A549 (cell line): Measurements from ENCODE around the gene TMPO. TPM values are rescaled to one million over a fixed set of nuclear protein-coding genes. Genes with fewer than 3 reads are reported as not detected.
A peak's percentile ranks its signal among the peaks of the same experiment; 100 is the strongest.

Source experiments
- ATAC-seq, 2 experiments: fragments of 200-7000 bp in 1 of 2; fragments of >200 bp in 1 of 2; cut with Nextera tagmentation in 1 of 2; cut with Tn5 transposase in 1 of 2; 3 replicates each; pipeline versions ENCODE4 v1.8.0 to v1.9.1; 2018 to 2020; ENCODE audit warnings: mild to moderate bottlenecking in 1 of 2, moderate library complexity in 1 of 2
- CTCF ChIA-PET: fragments of 300-600 bp; sonication (Branson Sonifier 250); formaldehyde crosslinking; extraction: SDS; loops from one replicate; lab custom pipeline; 2021; ENCODE audit warnings: antibody characterized with exemption, inconsistent platforms; lab: Yijun Ruan, JAX
- POLR2A ChIA-PET: fragments of 350-600 bp; formaldehyde crosslinking; extraction: SDS; loops from one replicate; lab custom pipeline; 2021; ENCODE audit warnings: antibody characterized with exemption, inconsistent platforms; lab: Yijun Ruan, JAX
- DNase-seq, 2 experiments: peaks; one replicate each; pipeline versions ENCODE4 v3.0.0 to v3.0.0-alpha.2; 2011 to 2016; ENCODE audit warnings: low read depth in 1 of 2, low spot score in 1 of 2
- FAIRE-seq: peaks from 2 replicates; lab custom pipeline; 2011; peaks lifted over from hg19 to GRCh38; lab: Jason Lieb, UNC
- H3K27ac ChIP-seq, 2 experiments: fragments of >200 bp; sonication (Bioruptor Twin); formaldehyde crosslinking; 3 replicates each; pipeline ENCODE4 v1.5.1; 2016 to 2017
- H3K4me1 ChIP-seq: fragments of >200 bp; sonication (Bioruptor Twin); formaldehyde crosslinking; 3 replicates; pipeline ENCODE4 v1.6.1; 2016
- H3K4me2 ChIP-seq: fragments of >200 bp; sonication (Bioruptor Twin); formaldehyde crosslinking; 3 replicates; pipeline ENCODE4 v1.6.1; 2016
- H3K4me3 ChIP-seq: fragments of >200 bp; sonication (Bioruptor Twin); formaldehyde crosslinking; 3 replicates; pipeline ENCODE4 v1.5.1; 2016
- H3K9me3 ChIP-seq: fragments of >200 bp; sonication (Bioruptor Twin); formaldehyde crosslinking; 3 replicates; pipeline ENCODE4 v1.6.1; 2016
- BHLHE40 ChIP-seq: IDR thresholded peaks from 2 replicates; pipeline ENCODE4 v1.6.1; 2012; ENCODE audit warnings: low read depth, low read length, inconsistent platforms
- CBX2 ChIP-seq: fragments of 200-600 bp; sonication (generic); IDR thresholded peaks from 2 replicates; pipeline ENCODE4 v1.6.1; 2016; ENCODE audit warnings: low read depth, mild to moderate bottlenecking, borderline replicate concordance
- CEBPB ChIP-seq, 2 experiments: fragments of >200 bp in 1 of 2; sonication (Bioruptor Twin) in 1 of 2; formaldehyde crosslinking in 1 of 2; IDR thresholded peaks; 2 replicates each; pipeline ENCODE4 v1.6.1; 2012 to 2016
- ELK1 ChIP-seq: fragments of 150-350 bp; IDR thresholded peaks from 2 replicates; pipeline ENCODE4 v1.6.1; 2014; ENCODE audit warnings: low read depth, mild to moderate bottlenecking, low read length
- EP300 ChIP-seq, 2 experiments: fragments of >200 bp; sonication (Bioruptor Twin); formaldehyde crosslinking; IDR thresholded peaks; 2 replicates in 1 of 2; 3 replicates in 1 of 2; pipeline ENCODE4 v1.6.1; 2016 to 2017
- ESRRA ChIP-seq: fragments of 150-350 bp; IDR thresholded peaks from 2 replicates; pipeline ENCODE4 v1.6.1; 2014; ENCODE audit warnings: mild to moderate bottlenecking, low read length, borderline replicate concordance
- FOSL2 ChIP-seq, 2 experiments: fragments of 450-650 bp in 1 of 2; fragments of >200 bp in 1 of 2; sonication (Bioruptor Twin) in 1 of 2; formaldehyde crosslinking; IDR thresholded peaks; 2 replicates each; pipeline versions ENCODE4 v1.5.0 to v1.6.1; 2016 to 2020; ENCODE audit warnings: mild to moderate bottlenecking in 1 of 2, moderate library complexity in 1 of 2
- HEYL ChIP-seq: fragments of 250-450 bp; sonication (Bioruptor Pico); IDR thresholded peaks from 2 replicates; pipeline ENCODE4 v1.8.0; 2021; ENCODE audit warnings: mild to moderate bottlenecking, moderate library complexity
- HMGXB4 ChIP-seq: fragments of 250-450 bp; sonication (Bioruptor Pico); IDR thresholded peaks from 2 replicates; pipeline ENCODE4 v1.5.0; 2021; ENCODE audit warnings: mild to moderate bottlenecking, moderate library complexity, borderline replicate concordance
- HOXA7 ChIP-seq: fragments of 250-450 bp; sonication (Bioruptor Pico); IDR thresholded peaks from 2 replicates; pipeline ENCODE4 v1.5.0; 2020; ENCODE audit warnings: mild to moderate bottlenecking, moderate library complexity
- HOXB13 ChIP-seq: fragments of 250-450 bp; sonication (Bioruptor Pico); IDR thresholded peaks from 2 replicates; pipeline ENCODE4 v1.5.0; 2020; ENCODE audit warnings: low read depth, mild to moderate bottlenecking, moderate library complexity
- JUN ChIP-seq, 2 experiments: fragments of >200 bp; sonication (Bioruptor Twin); formaldehyde crosslinking; IDR thresholded peaks; 2 replicates in 1 of 2; 3 replicates in 1 of 2; pipeline ENCODE4 v1.6.1; 2016 to 2017
- KDM1A ChIP-seq: fragments of 200-600 bp; sonication (generic); IDR thresholded peaks from 2 replicates; pipeline ENCODE4 v1.6.1; 2016; ENCODE audit warnings: low read depth, mild to moderate bottlenecking
- MAFK ChIP-seq: fragments of 450-650 bp; IDR thresholded peaks from 2 replicates; pipeline ENCODE4 v1.6.1; 2014; ENCODE audit not compliant: partially characterized antibody
- MAZ ChIP-seq: fragments of 150-350 bp; IDR thresholded peaks from 2 replicates; pipeline ENCODE4 v1.6.1; 2014; ENCODE audit warnings: antibody characterized with exemption, low read depth, low read length, borderline replicate concordance
- NFE2L2 ChIP-seq: fragments of 150-350 bp; conservative IDR thresholded peaks from 2 replicates; pipeline ENCODE4 v1.6.1; 2014; ENCODE audit warnings: low read length
- NPAS2 ChIP-seq: fragments of 250-450 bp; sonication (Bioruptor Pico); IDR thresholded peaks from 2 replicates; pipeline ENCODE4 v1.8.0; 2022; ENCODE audit warnings: mild to moderate bottlenecking, moderate library complexity, borderline replicate concordance
- PHF8 ChIP-seq: fragments of 200-600 bp; sonication (generic); IDR thresholded peaks from 2 replicates; pipeline ENCODE4 v1.6.1; 2016; ENCODE audit warnings: low read depth, mild to moderate bottlenecking, antibody characterized with exemption, moderate library complexity, borderline replicate concordance
- RCOR1 ChIP-seq: fragments of 150-350 bp; IDR thresholded peaks from 2 replicates; pipeline ENCODE4 v1.6.1; 2014; ENCODE audit warnings: antibody characterized with exemption, low read length, low read depth
- RFX5 ChIP-seq: fragments of 450-650 bp; IDR thresholded peaks from 2 replicates; pipeline ENCODE4 v1.7.1; 2014; ENCODE audit warnings: antibody characterized with exemption, mild to moderate bottlenecking, moderate library complexity
- RNF2 ChIP-seq: fragments of 200-600 bp; sonication (generic); IDR thresholded peaks from 2 replicates; pipeline ENCODE4 v1.6.1; 2016; ENCODE audit warnings: low read depth, mild to moderate bottlenecking, antibody characterized with exemption, moderate library complexity, borderline replicate concordance
- SMC3 ChIP-seq: fragments of >200 bp; sonication (Bioruptor Twin); formaldehyde crosslinking; IDR thresholded peaks from 3 replicates; pipeline ENCODE4 v1.6.1; 2018; ENCODE audit warnings: inconsistent platforms
- TP53 ChIP-seq: fragments of 250-450 bp; sonication (Bioruptor Pico); IDR thresholded peaks from 2 replicates; pipeline ENCODE4 v1.5.0; 2021; ENCODE audit warnings: mild to moderate bottlenecking, moderate library complexity
- WGBS: methylation state at CpG from one replicate; pipeline ENCODE4 v1.1.6; 2017; ENCODE audit errors: missing lambda C conversion rate; 5-methylcytosine and 5-hydroxymethylcytosine counted together
- polyA plus RNA-seq, 4 experiments: library from polyadenylated mRNA; depleted of rRNA in 3 of 4; stranded (reverse); fragments of >200 nt; fragmentation: RNase III in 1 of 4; extraction: RNeasy Plus Mini Kit Qiagen cat#74134 plus additional on column Dnase treatment in 1 of 4; gene quantifications; 2 replicates in 3 of 4; 3 replicates in 1 of 4; pipeline ENCODE4 v1.2.3, GENCODE V29; 2011 to 2017
- TF ChIP-seq, protein P1 (sequence below): IDR thresholded peaks from 2 replicates; pipeline ENCODE4 v1.6.1; 2012

The TMPO gene
- polyA plus RNA-seq, 2 of the 4 experiments (the other 2 are of a cell fraction), result 100 to 169 TPM

GRCh38 chr12:98544751-98545150, 29.4 kb downstream of the TMPO start:
- WGBS, result 88% methylated on average over 1 of the region's 1 CpG
- ChIA-PET CTCF (interaction anchor here (0.8 to 2.3 kb wide), 4 partner anchors 10 to 22 kb away, joined by 3 to 6 read pairs (median 6); no protein-coding TSS in a partner anchor), POLR2A (no interaction called here)
- no peak for FAIRE-seq
- no peak overlapping the region for H3K4me3 ChIP-seq
- no peak overlapping the region for H3K4me2 ChIP-seq
- no peak overlapping the region for H3K27ac ChIP-seq
- no peaks in the 10 kb centered on the region for H3K4me1 ChIP-seq
- ATAC-seq, result no peak
- DNase-seq, result no peak
- TF ChIP-seq HEYL (CRISPR knock-in tag), result no peak
- TF ChIP-seq ELK1, result no peak
- no peak for TF ChIP-seq PHF8
- TF ChIP-seq HOXA7 (CRISPR knock-in tag), result no peak
- no peak for TF ChIP-seq RFX5
- TF ChIP-seq RNF2, result no peak
- TF ChIP-seq JUN (IDR thresholded peaks at IDR 0.05), result no peak
- TF ChIP-seq SMC3, result no peak
- TF ChIP-seq CBX2, result no peak
- no peak for TF ChIP-seq MAFK
- TF ChIP-seq, protein P1, sequence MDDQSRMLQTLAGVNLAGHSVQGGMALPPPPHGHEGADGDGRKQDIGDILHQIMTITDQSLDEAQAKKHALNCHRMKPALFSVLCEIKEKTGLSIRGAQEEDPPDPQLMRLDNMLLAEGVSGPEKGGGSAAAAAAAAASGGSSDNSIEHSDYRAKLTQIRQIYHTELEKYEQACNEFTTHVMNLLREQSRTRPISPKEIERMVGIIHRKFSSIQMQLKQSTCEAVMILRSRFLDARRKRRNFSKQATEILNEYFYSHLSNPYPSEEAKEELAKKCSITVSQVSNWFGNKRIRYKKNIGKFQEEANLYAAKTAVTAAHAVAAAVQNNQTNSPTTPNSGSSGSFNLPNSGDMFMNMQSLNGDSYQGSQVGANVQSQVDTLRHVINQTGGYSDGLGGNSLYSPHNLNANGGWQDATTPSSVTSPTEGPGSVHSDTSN, result no peak
- TF ChIP-seq HOXB13 (CRISPR knock-in tag), result no peak
- no peak for TF ChIP-seq KDM1A
- no peak for TF ChIP-seq RCOR1
- no peak for TF ChIP-seq CEBPB (IDR thresholded peaks at IDR 0.05)
- no peak for TF ChIP-seq HMGXB4 (CRISPR knock-in tag)
- TF ChIP-seq, all 56 proteins: peak for 0
- H3K9me3 ChIP-seq, result no peaks in the 10 kb centered on the region

GRCh38 chr12:98549371-98550110, 34.2 kb downstream of the TMPO start:
- no peak for DNase-seq
- H3K4me1 ChIP-seq, result no peaks in the 10 kb centered on the region
- CTCF ChIA-PET, result interaction anchor here (0.6 to 2.1 kb wide), 2 partner anchors 17 to 73 kb away, joined by 3 to 7 read pairs; no protein-coding TSS in a partner anchor

More at GRCh38 chr12:98549371-98550110, 34.2 kb downstream of the TMPO start:
- H3K27ac ChIP-seq, result no peak overlapping the region
- FAIRE-seq (peak; percentile 32), ATAC-seq (no peak)
- no peaks in the 10 kb centered on the region for H3K9me3 ChIP-seq
- TF ChIP-seq BHLHE40 (no peak), EP300 (IDR thresholded peaks at IDR 0.05) (no peak), RFX5 (no peak), TP53 (CRISPR knock-in tag) (no peak), ESRRA (no peak), NPAS2 (CRISPR knock-in tag) (no peak), FOSL2 (IDR thresholded peaks at IDR 0.05) (no peak), FOSL2 (CRISPR knock-in tag; IDR thresholded peaks at IDR 0.05) (no peak), MAZ (no peak), NFE2L2 (no peak), RNF2 (no peak)
- 90% methylated on average over 5 of the region's 5 CpGs for WGBS
- POLR2A ChIA-PET, result interaction anchor here (0.7 kb wide), 1 partner anchor 44 kb away, joined by 3 read pairs; the partner anchor contains the start of gene SLC25A3
- no peak overlapping the region for H3K4me3 ChIP-seq
- H3K4me2 ChIP-seq, result no peak overlapping the region
